GM19438 (cell line): ENCODE data around the gene LTBP1.

Source experiments
- ATAC-seq: cut with Tn5 transposase; IDR thresholded peaks from one replicate; pipeline ENCODE4 v1.9.1; 2021; ENCODE audit warnings: low read depth; ENCODE audit not compliant: unreplicated experiment

The LTBP1 gene

GRCh38 chr2:33177627-33178026, 230.9 kb downstream of the LTBP1 start:
- no peak for ATAC-seq

- ATAC-seq: no peak
Measured at GRCh38 chr2:33178209-33178608, 231.5 kb downstream of the LTBP1 start.

- no peak for ATAC-seq
Measured at GRCh38 chr2:33180915-33181314, 234.2 kb downstream of the LTBP1 start.

GRCh38 chr2:33181466-33181865, 234.7 kb downstream of the LTBP1 start:
- no peak for ATAC-seq

- ATAC-seq: no peak
Measured at GRCh38 chr2:33184041-33184440, 237.3 kb downstream of the LTBP1 start.

GRCh38 chr2:33186937-33187336, 240.2 kb downstream of the LTBP1 start:
- ATAC-seq: no peak

- ATAC-seq: no peak
Measured at GRCh38 chr2:33188799-33189198, 242.0 kb downstream of the LTBP1 start.

- no peak for ATAC-seq
Measured at GRCh38 chr2:33190393-33190937, 243.7 kb downstream of the LTBP1 start.

GRCh38 chr2:33195891-33196290, 249.1 kb downstream of the LTBP1 start:
- ATAC-seq: no peak

- no peak for ATAC-seq
Measured at GRCh38 chr2:33196700-33197099, 249.9 kb downstream of the LTBP1 start.

GRCh38 chr2:33197198-33197938, 250.6 kb downstream of the LTBP1 start:
- ATAC-seq: no peak

- no peak for ATAC-seq
Measured at GRCh38 chr2:33202641-33203522, 256.1 kb downstream of the LTBP1 start.

GRCh38 chr2:33204945-33205344, 258.2 kb downstream of the LTBP1 start:
- ATAC-seq: peak; percentile 56

- peak; percentile 95 for ATAC-seq
Measured at GRCh38 chr2:33205693-33206434, 259.1 kb downstream of the LTBP1 start.

GRCh38 chr2:33207151-33207740, 260.5 kb downstream of the LTBP1 start:
- no peak for ATAC-seq

GRCh38 chr2:33208400-33208799, 261.6 kb downstream of the LTBP1 start:
- ATAC-seq: no peak

GRCh38 chr2:33209976-33210375, 263.2 kb downstream of the LTBP1 start:
- no peak for ATAC-seq

- ATAC-seq: no peak
Measured at GRCh38 chr2:33210626-33211025, 263.9 kb downstream of the LTBP1 start.

GRCh38 chr2:33212151-33212550, 265.4 kb downstream of the LTBP1 start:
- no peak for ATAC-seq

GRCh38 chr2:33213244-33213643, 266.5 kb downstream of the LTBP1 start:
- no peak for ATAC-seq
